ENCODE measurements around the gene EEIG1.

DNA sequence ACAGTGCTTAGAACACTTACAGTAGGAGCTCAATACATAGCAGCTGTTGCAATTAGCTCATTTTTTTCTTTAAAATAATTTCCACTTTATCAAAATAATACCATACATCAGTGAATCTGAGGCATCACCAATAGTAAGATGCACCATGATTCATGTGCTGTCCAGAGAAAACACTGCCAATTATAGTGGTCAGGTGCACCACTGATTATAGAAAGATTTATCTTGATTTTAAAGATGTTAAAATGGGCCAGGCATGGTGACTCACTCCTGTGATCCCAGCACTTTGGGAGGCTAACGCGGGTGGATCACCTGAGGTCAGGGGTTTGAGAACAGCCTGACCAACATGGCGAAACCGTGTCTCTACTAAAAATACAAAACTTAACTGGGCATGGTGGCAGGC, 46.9 kb upstream of the EEIG1 start:
- TF ChIP-seq, protein P1, sequence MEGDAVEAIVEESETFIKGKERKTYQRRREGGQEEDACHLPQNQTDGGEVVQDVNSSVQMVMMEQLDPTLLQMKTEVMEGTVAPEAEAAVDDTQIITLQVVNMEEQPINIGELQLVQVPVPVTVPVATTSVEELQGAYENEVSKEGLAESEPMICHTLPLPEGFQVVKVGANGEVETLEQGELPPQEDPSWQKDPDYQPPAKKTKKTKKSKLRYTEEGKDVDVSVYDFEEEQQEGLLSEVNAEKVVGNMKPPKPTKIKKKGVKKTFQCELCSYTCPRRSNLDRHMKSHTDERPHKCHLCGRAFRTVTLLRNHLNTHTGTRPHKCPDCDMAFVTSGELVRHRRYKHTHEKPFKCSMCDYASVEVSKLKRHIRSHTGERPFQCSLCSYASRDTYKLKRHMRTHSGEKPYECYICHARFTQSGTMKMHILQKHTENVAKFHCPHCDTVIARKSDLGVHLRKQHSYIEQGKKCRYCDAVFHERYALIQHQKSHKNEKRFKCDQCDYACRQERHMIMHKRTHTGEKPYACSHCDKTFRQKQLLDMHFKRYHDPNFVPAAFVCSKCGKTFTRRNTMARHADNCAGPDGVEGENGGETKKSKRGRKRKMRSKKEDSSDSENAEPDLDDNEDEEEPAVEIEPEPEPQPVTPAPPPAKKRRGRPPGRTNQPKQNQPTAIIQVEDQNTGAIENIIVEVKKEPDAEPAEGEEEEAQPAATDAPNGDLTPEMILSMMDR (conservative IDR thresholded peaks at IDR 0.05 in 1 of 2, IDR thresholded peaks at IDR 0.05 in 1 of 2; ENCODE audit: extremely low read depth in 1 of 2, insufficient read depth in 1 of 2, low read depth in 1 of 2, low read length in 2 of 2) = no peak
- no peak for TF ChIP-seq EZH2 (IDR thresholded peaks at IDR 0.05; ENCODE audit: borderline replicate concordance, low read length)
